ENCODE data around the gene LHX3.

DNA sequence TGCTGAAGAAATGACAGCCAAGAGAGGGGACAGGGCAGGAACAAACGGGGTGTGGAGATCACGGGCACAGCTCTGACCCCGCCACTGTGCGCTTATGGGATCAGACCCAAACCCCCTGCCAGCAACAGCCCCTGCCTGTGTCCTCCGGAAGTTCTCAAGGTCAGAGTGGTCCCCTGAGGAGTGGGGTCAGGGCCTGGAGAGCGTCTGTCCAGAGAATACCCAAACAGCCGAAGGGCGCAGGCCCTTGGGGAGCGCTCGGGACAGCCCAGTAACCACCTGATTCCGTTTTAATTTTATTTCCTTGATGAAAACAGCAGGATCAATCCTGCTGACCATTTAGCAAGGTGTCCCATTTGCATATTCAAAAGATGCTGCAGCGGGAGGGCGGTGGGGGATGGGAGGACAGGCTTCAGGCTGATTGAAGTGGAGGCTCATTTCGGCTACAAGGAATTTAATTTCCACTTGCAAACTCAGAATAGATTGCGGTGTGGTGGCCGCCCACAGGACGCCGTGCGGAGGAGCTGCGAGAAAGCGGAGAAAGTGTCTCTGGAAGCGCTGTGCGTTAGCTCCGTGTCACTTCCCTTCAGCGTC lies 53.6 kb downstream of the LHX3 start:
- TF ChIP-seq, protein P1, sequence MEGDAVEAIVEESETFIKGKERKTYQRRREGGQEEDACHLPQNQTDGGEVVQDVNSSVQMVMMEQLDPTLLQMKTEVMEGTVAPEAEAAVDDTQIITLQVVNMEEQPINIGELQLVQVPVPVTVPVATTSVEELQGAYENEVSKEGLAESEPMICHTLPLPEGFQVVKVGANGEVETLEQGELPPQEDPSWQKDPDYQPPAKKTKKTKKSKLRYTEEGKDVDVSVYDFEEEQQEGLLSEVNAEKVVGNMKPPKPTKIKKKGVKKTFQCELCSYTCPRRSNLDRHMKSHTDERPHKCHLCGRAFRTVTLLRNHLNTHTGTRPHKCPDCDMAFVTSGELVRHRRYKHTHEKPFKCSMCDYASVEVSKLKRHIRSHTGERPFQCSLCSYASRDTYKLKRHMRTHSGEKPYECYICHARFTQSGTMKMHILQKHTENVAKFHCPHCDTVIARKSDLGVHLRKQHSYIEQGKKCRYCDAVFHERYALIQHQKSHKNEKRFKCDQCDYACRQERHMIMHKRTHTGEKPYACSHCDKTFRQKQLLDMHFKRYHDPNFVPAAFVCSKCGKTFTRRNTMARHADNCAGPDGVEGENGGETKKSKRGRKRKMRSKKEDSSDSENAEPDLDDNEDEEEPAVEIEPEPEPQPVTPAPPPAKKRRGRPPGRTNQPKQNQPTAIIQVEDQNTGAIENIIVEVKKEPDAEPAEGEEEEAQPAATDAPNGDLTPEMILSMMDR (IDR thresholded peaks at IDR 0.05), result no peak
- no peak for TF ChIP-seq POLR2A (IDR thresholded peaks at IDR 0.05)

Data from prostate gland (tissue), 2 donors.